Right cardiac atrium (tissue), 5 donors: ENCODE measurements around the gene PCNT. TPM values are rescaled to one million over a fixed set of nuclear protein-coding genes. Genes with fewer than 3 reads are reported as not detected.

Source experiments
- ATAC-seq, 2 donors: fragments of 200-7000 bp; cut with Tn5 transposase; one replicate each; pipeline versions ENCODE4 v1.8.0 to v1.9.1; 2020; ENCODE audit warnings: moderate library complexity in 2 of 2, mild to moderate bottlenecking in 1 of 2
- DNase-seq, 3 donors: peaks; one replicate each; pipeline ENCODE4 v3.0.0-alpha.2; 2020
- H3K27ac ChIP-seq: one replicate; pipeline ENCODE4 v1.5.1; 2013; ENCODE audit warnings: mild to moderate bottlenecking, low read length, control low read depth, moderate library complexity
- H3K27me3 ChIP-seq: one replicate; pipeline ENCODE4 v1.6.1; 2013; ENCODE audit not compliant: control insufficient read depth, insufficient read depth
- H3K4me1 ChIP-seq: one replicate; pipeline ENCODE4 v1.6.1; 2013; ENCODE audit warnings: low read length; ENCODE audit not compliant: control insufficient read depth, insufficient read depth
- H3K4me3 ChIP-seq: one replicate; pipeline ENCODE4 v1.5.1; 2013; ENCODE audit warnings: low read length, control low read depth
- H3K9me3 ChIP-seq: one replicate; pipeline ENCODE4 v1.6.1; 2013; ENCODE audit warnings: low read length; ENCODE audit not compliant: control insufficient read depth
- WGBS: extraction: QIAGEN DNeasy Blood & Tissue Kit; methylation state at CpG from one replicate; pipeline ENCODE4 v1.1.7; 2013; 5-methylcytosine and 5-hydroxymethylcytosine counted together
- intact Hi-C, 4 donors: fragments of 100-400 bp; cut with DNase I; formaldehyde crosslinking; loops; one replicate each; pipeline versions ENCODE4 v1.11.0 to v1.14.0; 2022 to 2023
- polyA plus RNA-seq: library from polyadenylated mRNA; stranded (reverse); fragments of 200-250 nt; gene quantifications from one replicate; pipeline ENCODE4 v1.2.3, GENCODE V29; 2013
- total RNA-seq, 4 donors: library from RNA; stranded (reverse); fragmentation: NEBNext Ultra II Directional; extraction: Animal tissue kit (Norgen Biotek cat#: 25700); gene quantifications; one replicate each; pipeline ENCODE4 v1.2.1, GENCODE V29; 2021
- donor health status: healthy with polysubstance abuse.
- donor health status: DM: no; HTN: yes; CAD: no.
- donor health status: DM: no; HTN: no; CAD: no.
- donor health status: DM: no; HTN: yes; CAD: no; lungs with severe emphysema.
- donor health status: DM: yes; HTN: yes; CAD: no.

Gene PCNT
- total and polyA plus RNA-seq, 5 donors, result 20.8 to 29.6 (median 27.6) TPM

- intact Hi-C loops, result no loop called here
- Histone ChIP-seq H3K27me3 (no peaks in the 10 kb centered on the region), H3K4me1 (no peaks in the 10 kb centered on the region), H3K9me3 (no peaks in the 10 kb centered on the region), H3K4me3 (no peak overlapping the region), H3K27ac (no peak overlapping the region)
- ATAC-seq (no peak), DNase-seq (no peak)
- WGBS, result 89% methylated on average over 12 of the region's 12 CpGs
Measured at GRCh38 chr21:46334351-46335140, 10.6 kb downstream of the PCNT start.

- intact Hi-C loops, result no loop called here
- 95% methylated on average over 3 of the region's 3 CpGs for WGBS
- ATAC-seq, result no peak
Measured at GRCh38 chr21:46336603-46337002, 12.6 kb downstream of the PCNT start.

GRCh38 chr21:46340998-46341397 lies 17.0 kb downstream of the PCNT start:
- no peaks in the 10 kb centered on the region for H3K4me1 ChIP-seq
- DNase-seq (no peak), ATAC-seq (no peak)
- intact Hi-C loops, result no loop called here
- H3K27me3 ChIP-seq, result no peaks in the 10 kb centered on the region
- no peak overlapping the region for H3K4me3 ChIP-seq
- no peak overlapping the region for H3K27ac ChIP-seq
- H3K9me3 ChIP-seq, result no peaks in the 10 kb centered on the region
- WGBS, result 88% methylated on average over 8 of the region's 8 CpGs

More at GRCh38 chr21:46336603-46337002, 12.6 kb downstream of the PCNT start:
- Histone ChIP-seq H3K9me3 (no peaks in the 10 kb centered on the region), H3K4me3 (no peak overlapping the region), H3K27ac (no peak overlapping the region), H3K4me1 (no peaks in the 10 kb centered on the region), H3K27me3 (no peaks in the 10 kb centered on the region)
- no peak for DNase-seq

- no peaks in the 10 kb centered on the region for H3K27me3 ChIP-seq
- no peak overlapping the region for H3K4me3 ChIP-seq
- WGBS, result 95% methylated on average over 20 of the region's 20 CpGs
- intact Hi-C loops, result no loop called here
- ATAC-seq, result no peak
- no peak overlapping the region for H3K27ac ChIP-seq
- no peaks in the 10 kb centered on the region for H3K9me3 ChIP-seq
- no peak for DNase-seq
- H3K4me1 ChIP-seq, result no peaks in the 10 kb centered on the region
Measured at GRCh38 chr21:46344219-46344915, 20.4 kb downstream of the PCNT start.

GRCh38 chr21:46345861-46346260 lies 21.9 kb downstream of the PCNT start:
- Histone ChIP-seq H3K27ac (no peak overlapping the region), H3K4me1 (no peaks in the 10 kb centered on the region), H3K4me3 (no peak overlapping the region), H3K9me3 (no peaks in the 10 kb centered on the region), H3K27me3 (no peaks in the 10 kb centered on the region)
- DNase-seq (no peak), ATAC-seq (no peak)
- WGBS, result 91% methylated on average over 14 of the region's 14 CpGs
- intact Hi-C loops, result no loop called here

GRCh38 chr21:46346296-46347202 lies 22.6 kb downstream of the PCNT start:
- no peaks in the 10 kb centered on the region for H3K9me3 ChIP-seq
- H3K27me3 ChIP-seq, result no peaks in the 10 kb centered on the region
- ATAC-seq (peak in 1 of 2 donors; percentile 20), DNase-seq (no peak)
- H3K27ac ChIP-seq, result no peak overlapping the region
- H3K4me3 ChIP-seq, result no peak overlapping the region
- WGBS, result 95% methylated on average over 34 of the region's 34 CpGs
- intact Hi-C loops, result no loop called here
- H3K4me1 ChIP-seq, result no peaks in the 10 kb centered on the region

- Histone ChIP-seq H3K4me3 (no peak overlapping the region), H3K9me3 (no peaks in the 10 kb centered on the region), H3K27ac (no peak overlapping the region), H3K4me1 (no peaks in the 10 kb centered on the region), H3K27me3 (no peaks in the 10 kb centered on the region)
- no peak for DNase-seq
- WGBS, result 64% methylated on average over 10 of the region's 10 CpGs
- ATAC-seq, result peak; percentile 4 to 15
- intact Hi-C loops, result no loop called here
Measured at GRCh38 chr21:46347203-46347550, 23.2 kb downstream of the PCNT start.

GRCh38 chr21:46347791-46348381 lies 23.9 kb downstream of the PCNT start:
- no peak overlapping the region for H3K27ac ChIP-seq
- ATAC-seq, result peak; percentile 82 to 85
- DNase-seq, result peak in 1 of 3 donors; percentile 51
- no peaks in the 10 kb centered on the region for H3K27me3 ChIP-seq
- WGBS, result 85% methylated on average over 12 of the region's 12 CpGs
- no peaks in the 10 kb centered on the region for H3K9me3 ChIP-seq
- no peak overlapping the region for H3K4me3 ChIP-seq
- H3K4me1 ChIP-seq, result no peaks in the 10 kb centered on the region
- intact Hi-C loops, result no loop called here

GRCh38 chr21:46349134-46349760 lies 25.3 kb downstream of the PCNT start:
- Histone ChIP-seq H3K4me1 (no peaks in the 10 kb centered on the region), H3K27ac (no peak overlapping the region), H3K27me3 (no peaks in the 10 kb centered on the region), H3K9me3 (no peaks in the 10 kb centered on the region), H3K4me3 (no peak overlapping the region)
- ATAC-seq (no peak), DNase-seq (no peak)
- WGBS, result 95% methylated on average over 17 of the region's 17 CpGs
- intact Hi-C loops, result no loop called here

- WGBS, result 91% methylated on average over 8 of the region's 8 CpGs
- intact Hi-C loops, result no loop called here
- H3K27ac ChIP-seq, result no peak overlapping the region
- ATAC-seq (no peak), DNase-seq (no peak)
- no peaks in the 10 kb centered on the region for H3K27me3 ChIP-seq
- no peaks in the 10 kb centered on the region for H3K4me1 ChIP-seq
- H3K9me3 ChIP-seq, result no peaks in the 10 kb centered on the region
- H3K4me3 ChIP-seq, result no peak overlapping the region
Measured at GRCh38 chr21:46350571-46350970, 26.6 kb downstream of the PCNT start.
